ENCODE measurements around the gene SSH2. TPM values are rescaled to one million over a fixed set of nuclear protein-coding genes. Genes with fewer than 3 reads are reported as not detected.

SSH2 gene
- total and polyA plus RNA-seq, 8 donors = 8.4 to 19.1 (median 10.3) TPM

DNA sequence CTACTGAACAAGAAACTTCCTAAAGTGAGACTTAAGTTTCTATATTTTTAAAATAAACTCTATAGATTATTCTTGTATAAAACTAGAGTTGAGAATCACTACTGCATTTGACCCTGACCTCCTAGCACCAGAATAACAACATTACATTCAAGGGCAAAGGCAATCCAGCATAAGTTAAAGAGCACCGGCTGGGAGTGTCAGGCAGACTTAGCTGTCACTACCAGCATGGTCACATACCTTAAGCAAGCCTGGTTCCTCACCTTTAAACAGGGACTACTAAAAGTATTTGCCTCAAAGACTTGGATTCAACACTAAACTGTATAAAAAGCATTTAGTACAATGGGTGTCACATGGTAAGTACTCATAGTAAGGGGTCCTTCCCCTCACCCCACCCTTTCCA lies 90.4 kb downstream of the SSH2 start:
- TF ChIP-seq, protein P1, sequence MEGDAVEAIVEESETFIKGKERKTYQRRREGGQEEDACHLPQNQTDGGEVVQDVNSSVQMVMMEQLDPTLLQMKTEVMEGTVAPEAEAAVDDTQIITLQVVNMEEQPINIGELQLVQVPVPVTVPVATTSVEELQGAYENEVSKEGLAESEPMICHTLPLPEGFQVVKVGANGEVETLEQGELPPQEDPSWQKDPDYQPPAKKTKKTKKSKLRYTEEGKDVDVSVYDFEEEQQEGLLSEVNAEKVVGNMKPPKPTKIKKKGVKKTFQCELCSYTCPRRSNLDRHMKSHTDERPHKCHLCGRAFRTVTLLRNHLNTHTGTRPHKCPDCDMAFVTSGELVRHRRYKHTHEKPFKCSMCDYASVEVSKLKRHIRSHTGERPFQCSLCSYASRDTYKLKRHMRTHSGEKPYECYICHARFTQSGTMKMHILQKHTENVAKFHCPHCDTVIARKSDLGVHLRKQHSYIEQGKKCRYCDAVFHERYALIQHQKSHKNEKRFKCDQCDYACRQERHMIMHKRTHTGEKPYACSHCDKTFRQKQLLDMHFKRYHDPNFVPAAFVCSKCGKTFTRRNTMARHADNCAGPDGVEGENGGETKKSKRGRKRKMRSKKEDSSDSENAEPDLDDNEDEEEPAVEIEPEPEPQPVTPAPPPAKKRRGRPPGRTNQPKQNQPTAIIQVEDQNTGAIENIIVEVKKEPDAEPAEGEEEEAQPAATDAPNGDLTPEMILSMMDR (IDR thresholded peaks at IDR 0.05) = no peak
- ATAC-seq (no peak), DNase-seq (no peak), FAIRE-seq (no peak)
- no peaks in the 10 kb centered on the region for H3K4me1 ChIP-seq
- H3K27me3 ChIP-seq = no peaks in the 10 kb centered on the region
- no peak overlapping the region for H3K4me3 ChIP-seq
- no peaks in the 10 kb centered on the region for H3K36me3 ChIP-seq
- 86 to 91% methylated on average over 1 of the region's 1 CpG for WGBS, 2 donors
- intact Hi-C loops (cut with DNase I) = no loop called here
- H3K27ac ChIP-seq = no peak overlapping the region
- no peaks in the 10 kb centered on the region for H3K9me3 ChIP-seq

DNA sequence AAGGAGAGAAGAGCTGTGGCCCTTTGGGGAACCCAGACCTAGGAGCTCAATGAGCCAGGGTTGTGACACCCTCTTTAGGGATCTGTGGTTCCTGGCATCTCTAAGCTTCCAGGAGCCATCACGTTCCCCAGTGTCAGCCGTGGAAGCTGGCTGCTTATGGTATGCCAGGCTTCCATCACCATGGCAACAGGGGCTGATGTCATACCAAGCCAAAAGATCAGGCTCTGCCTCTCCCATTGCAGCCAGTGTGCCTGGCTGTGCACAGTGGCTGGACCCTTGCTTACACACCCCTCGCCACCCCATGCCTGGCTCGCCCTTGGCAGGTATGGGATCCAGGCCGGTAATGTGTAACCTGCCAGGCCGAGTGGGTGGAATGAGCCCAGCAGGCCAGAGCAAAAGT lies 91.1 kb downstream of the SSH2 start:
- 85 to 90% methylated on average over 6 of the region's 6 CpGs for WGBS, 2 donors
- Histone ChIP-seq H3K9me3 (no peaks in the 10 kb centered on the region), H3K4me3 (no peak overlapping the region), H3K27ac (no peak overlapping the region), H3K4me1 (no peaks in the 10 kb centered on the region), H3K36me3 (no peaks in the 10 kb centered on the region), H3K27me3 (no peaks in the 10 kb centered on the region)
- intact Hi-C loops (cut with DNase I) = no loop called here
- FAIRE-seq = no peak
- TF ChIP-seq, protein P1 (IDR thresholded peaks at IDR 0.05) = no peak
- peak in 1 of 6 donors; percentile 38 for DNase-seq
- ATAC-seq = peak in 1 of 4 donors; percentile 15

DNA sequence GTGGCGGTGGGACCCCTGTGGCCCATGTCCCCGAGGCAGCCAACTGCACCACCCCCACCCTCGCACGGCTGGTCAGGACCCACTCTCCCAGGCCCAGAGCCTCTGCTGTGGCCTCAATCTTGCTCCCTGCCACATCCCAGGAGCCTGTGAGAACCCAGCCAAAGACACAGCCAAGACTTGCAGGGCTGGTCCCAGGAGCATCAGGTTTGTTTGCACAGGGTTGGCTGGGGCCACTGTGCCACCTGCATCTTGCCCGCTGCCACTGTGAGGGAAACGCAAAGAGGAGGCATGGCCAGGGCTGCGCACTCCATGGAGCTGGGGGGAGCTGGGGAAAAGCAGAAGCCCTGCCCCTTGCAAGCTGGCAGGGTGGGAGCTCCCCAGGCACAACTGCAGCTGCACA lies 92.5 kb downstream of the SSH2 start:
- intact Hi-C loops (cut with DNase I) = no loop called here
- DNase-seq = peak in 1 of 6 donors; percentile 51
- TF ChIP-seq, protein P1 (IDR thresholded peaks at IDR 0.05) = no peak
- H3K4me3 ChIP-seq = no peak overlapping the region
- H3K27ac ChIP-seq = no peak overlapping the region
- 86 to 87% methylated on average over 7 of the region's 7 CpGs for WGBS, 2 donors
- H3K27me3 ChIP-seq = no peaks in the 10 kb centered on the region
- no peaks in the 10 kb centered on the region for H3K36me3 ChIP-seq
- H3K4me1 ChIP-seq = no peaks in the 10 kb centered on the region
- ATAC-seq = peak in 2 of 4 donors; percentile 48 to 61
- H3K9me3 ChIP-seq = no peaks in the 10 kb centered on the region
- FAIRE-seq = no peak

DNA sequence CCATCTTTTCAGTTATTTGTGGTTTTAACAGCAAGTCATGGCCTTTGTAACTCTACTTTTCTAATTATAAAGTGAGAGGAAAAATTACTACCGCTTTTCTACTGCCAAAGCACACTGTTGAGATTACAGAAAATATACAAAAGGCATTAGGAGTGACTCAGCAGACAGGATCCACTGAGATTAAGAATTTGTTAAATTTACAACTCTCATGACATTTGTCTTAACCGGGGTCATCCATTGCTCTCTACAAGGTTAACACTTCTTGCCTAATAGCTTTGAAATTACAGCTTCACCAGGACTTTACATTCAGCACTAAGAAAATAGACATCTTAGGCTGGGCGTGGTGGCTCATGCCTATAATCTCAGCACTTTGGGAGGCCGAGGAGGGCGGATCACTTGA lies 93.4 kb downstream of the SSH2 start:
- no peak for DNase-seq
- FAIRE-seq = no peak
- Histone ChIP-seq H3K27ac (no peak overlapping the region), H3K36me3 (no peaks in the 10 kb centered on the region), H3K27me3 (no peaks in the 10 kb centered on the region), H3K4me1 (no peaks in the 10 kb centered on the region), H3K4me3 (no peak overlapping the region), H3K9me3 (no peaks in the 10 kb centered on the region)
- intact Hi-C loops (cut with DNase I) = no loop called here
- whole genome bisulfite sequencing, 2 donors = 93 to 96% methylated on average over 5 of the region's 5 CpGs
- TF ChIP-seq, protein P1 (IDR thresholded peaks at IDR 0.05) = no peak
- no peak for ATAC-seq

DNA sequence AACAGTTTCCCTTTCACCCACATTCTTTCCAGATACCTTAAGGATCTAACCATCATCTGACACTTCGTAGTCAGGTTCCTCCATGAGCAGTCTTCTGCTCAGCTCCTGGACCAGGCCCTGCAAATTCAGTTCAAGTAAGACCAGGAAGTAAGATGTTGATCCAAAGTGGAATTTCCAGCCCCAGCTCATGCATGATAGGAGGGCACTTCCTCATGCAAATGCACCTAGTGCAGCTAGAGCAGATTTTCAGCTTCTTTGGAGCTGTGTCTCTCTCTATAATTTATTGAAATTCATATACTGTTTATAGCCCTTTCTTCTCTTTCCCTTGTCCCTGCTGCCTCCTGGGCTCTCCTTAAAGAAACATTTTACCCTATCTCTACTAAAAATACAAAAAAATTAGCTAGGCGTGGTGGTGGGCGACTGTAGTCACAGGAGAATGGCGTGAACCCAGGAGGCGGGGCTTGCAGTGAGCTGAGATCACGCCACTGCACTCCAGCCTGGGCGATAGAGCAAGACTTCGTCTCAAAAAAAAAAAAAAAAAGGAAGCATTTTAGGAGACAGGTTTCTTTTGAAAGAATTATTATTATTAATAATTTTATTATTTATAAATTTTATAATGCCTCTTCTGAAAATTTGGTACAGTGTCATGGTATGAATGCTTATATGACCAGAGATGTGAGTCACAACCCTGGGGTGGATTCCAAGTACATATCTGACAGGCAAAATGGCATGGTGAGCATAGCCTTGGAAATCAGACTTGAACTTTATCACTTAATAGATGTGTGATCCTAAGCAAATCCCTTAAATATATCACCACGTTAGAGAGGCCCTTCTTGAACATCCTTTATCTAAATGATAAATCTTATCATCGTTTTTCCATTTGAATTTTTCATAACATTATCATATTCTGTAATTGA lies 94.3 kb downstream of the SSH2 start:
- peak in 3 of 4 donors; percentile 42 to 60 (median 58) for ATAC-seq
- no peak for FAIRE-seq
- no peak overlapping the region for H3K27ac ChIP-seq
- TF ChIP-seq, protein P1 (IDR thresholded peaks at IDR 0.05) = no peak
- intact Hi-C loops (cut with DNase I) = no loop called here
- H3K9me3 ChIP-seq = no peaks in the 10 kb centered on the region
- 83 to 85% methylated on average over 10 of the region's 10 CpGs for WGBS, 2 donors
- no peaks in the 10 kb centered on the region for H3K27me3 ChIP-seq
- H3K36me3 ChIP-seq = no peaks in the 10 kb centered on the region
- no peak overlapping the region for H3K4me3 ChIP-seq
- no peaks in the 10 kb centered on the region for H3K4me1 ChIP-seq
- no peak for DNase-seq

Data from pancreas (tissue), 10 donors.